GM23338 (cell line): ENCODE measurements around the gene CST3. TPM values are rescaled to one million over a fixed set of nuclear protein-coding genes. Genes with fewer than 3 reads are reported as not detected.

Experiments
- ATAC-seq: fragments of 200-7000 bp; cut with Tn5 transposase; 3 replicates; pipeline ENCODE4 v1.9.1; 2020
- DNase-seq: peaks from one replicate; pipeline ENCODE4 v3.0.0-alpha.2; 2015; ENCODE audit warnings: low spot score
- H2AFZ ChIP-seq: fragments of 200-600 bp; sonication (generic); 2 replicates; pipeline ENCODE4 v1.8.0; 2016; ENCODE audit warnings: antibody characterized with exemption, mild to moderate bottlenecking, moderate library complexity
- H3F3A ChIP-seq: fragments of 200-600 bp; sonication (generic); replicated peaks from 2 replicates; pipeline ENCODE4 v1.8.0; 2017; ENCODE audit warnings: antibody characterized with exemption, mixed run types, low read depth
- H3K27ac ChIP-seq: fragments of 200-600 bp; sonication (generic); 2 replicates; pipeline ENCODE4 v1.6.1; 2016; ENCODE audit warnings: low read depth
- H3K27me3 ChIP-seq: fragments of 200-600 bp; sonication (generic); 2 replicates; pipeline ENCODE4 v1.8.0; 2016; ENCODE audit warnings: mild to moderate bottlenecking, mixed run types, moderate library complexity; ENCODE audit not compliant: insufficient read depth
- H3K36me3 ChIP-seq: fragments of 200-600 bp; sonication (generic); 2 replicates; pipeline ENCODE4 v1.8.0; 2016; ENCODE audit warnings: mild to moderate bottlenecking; ENCODE audit not compliant: insufficient read depth
- H3K4me1 ChIP-seq: fragments of 200-600 bp; sonication (generic); 2 replicates; pipeline ENCODE4 v1.8.0; 2016; ENCODE audit warnings: mild to moderate bottlenecking, moderate library complexity; ENCODE audit not compliant: insufficient read depth
- H3K4me2 ChIP-seq: fragments of 200-600 bp; sonication (generic); 2 replicates; pipeline ENCODE4 v1.7.1; 2017; ENCODE audit warnings: mixed run types
- H3K4me3 ChIP-seq: fragments of 200-600 bp; sonication (generic); 2 replicates; pipeline ENCODE4 v1.6.1; 2016; ENCODE audit warnings: mixed run types
- H3K79me2 ChIP-seq: fragments of 200-600 bp; sonication (generic); replicated peaks from 2 replicates; pipeline ENCODE4 v1.8.0; 2017; ENCODE audit warnings: mild to moderate bottlenecking; ENCODE audit not compliant: insufficient read depth
- H3K9me2 ChIP-seq: fragments of 200-600 bp; sonication (generic); 2 replicates; pipeline ENCODE4 v1.8.0; 2017; ENCODE audit not compliant: insufficient read depth
- H4K20me1 ChIP-seq: fragments of 200-600 bp; sonication (generic); replicated peaks from 2 replicates; pipeline ENCODE4 v1.8.0; 2017; ENCODE audit warnings: mild to moderate bottlenecking; ENCODE audit not compliant: insufficient read depth
- H3K27ac Mint-ChIP-seq: 2 replicates; pipeline ENCODE4 v1.8.0; 2020; ENCODE audit warnings: inconsistent platforms, mild to moderate bottlenecking, moderate library complexity, mixed read lengths
- H3K27me3 Mint-ChIP-seq: 3 replicates; pipeline ENCODE4 v1.8.0; 2022; ENCODE audit warnings: low read depth, mild to moderate bottlenecking, moderate library complexity, mixed read lengths, inconsistent platforms; ENCODE audit not compliant: insufficient read depth, poor library complexity
- H3K36me3 Mint-ChIP-seq: 3 replicates; pipeline ENCODE4 v1.8.0; 2021; ENCODE audit warnings: low read depth, mild to moderate bottlenecking, inconsistent platforms, moderate library complexity, mixed read lengths
- H3K4me1 Mint-ChIP-seq: 3 replicates; pipeline ENCODE4 v1.8.0; 2020; ENCODE audit warnings: mild to moderate bottlenecking, inconsistent platforms, mixed read lengths
- H3K4me3 Mint-ChIP-seq: 3 replicates; pipeline ENCODE4 v1.8.0; 2021; ENCODE audit warnings: moderate library complexity, mild to moderate bottlenecking, inconsistent platforms, mixed read lengths
- H3K9me3 Mint-ChIP-seq: 3 replicates; pipeline ENCODE4 v1.8.0; 2020; ENCODE audit warnings: moderate library complexity, mild to moderate bottlenecking, inconsistent platforms, mixed read lengths
- CREB1 ChIP-seq: fragments of 250-450 bp; sonication (Bioruptor Pico); IDR thresholded peaks from 2 replicates; pipeline ENCODE4 v1.5.0; 2020; ENCODE audit warnings: low read depth, mild to moderate bottlenecking, moderate library complexity
- CTCF ChIP-seq, 2 experiments: fragments of 200-600 bp in 1 of 2; sonication (generic) in 1 of 2; conservative IDR thresholded peaks; 2 replicates each; pipeline versions ENCODE4 v1.5.1 to v1.6.1; 2016 to 2017; ENCODE audit warnings: antibody characterized with exemption in 2 of 2, low read depth in 2 of 2, mild to moderate bottlenecking in 2 of 2, moderate library complexity in 1 of 2
- EZH2 ChIP-seq: fragments of 200-600 bp; sonication (generic); IDR thresholded peaks from one replicate; pipeline ENCODE4 v1.8.0; 2017; ENCODE audit warnings: antibody characterized with exemption, mild to moderate bottlenecking, low read depth; ENCODE audit not compliant: unreplicated experiment
- EZH2phosphoT487 ChIP-seq: fragments of 200-600 bp; sonication (generic); IDR thresholded peaks from one replicate; pipeline ENCODE4 v1.8.1; 2018; ENCODE audit warnings: antibody characterized with exemption; ENCODE audit not compliant: unreplicated experiment
- JUNB ChIP-seq: IDR thresholded peaks from one replicate; pipeline ENCODE4 v1.6.1; 2016; ENCODE audit warnings: antibody characterized with exemption; ENCODE audit not compliant: unreplicated experiment
- NANOG ChIP-seq: IDR thresholded peaks from 2 replicates; pipeline ENCODE4 v1.6.1; 2016; ENCODE audit warnings: antibody characterized with exemption, borderline replicate concordance
- POLR2AphosphoS5 ChIP-seq: IDR thresholded peaks from 2 replicates; pipeline ENCODE4 v1.6.1; 2016; ENCODE audit warnings: antibody characterized with exemption, low read depth
- REST ChIP-seq: IDR thresholded peaks from one replicate; pipeline ENCODE4 v1.6.1; 2018; ENCODE audit warnings: antibody characterized with exemption; ENCODE audit not compliant: unreplicated experiment
- STAT1 ChIP-seq: IDR thresholded peaks from one replicate; pipeline ENCODE4 v1.6.1; 2016; ENCODE audit warnings: antibody characterized with exemption; ENCODE audit not compliant: unreplicated experiment
- ZNF114 ChIP-seq: fragments of 250-450 bp; sonication (Bioruptor Pico); IDR thresholded peaks from 2 replicates; pipeline ENCODE4 v1.5.0; 2020; ENCODE audit warnings: mild to moderate bottlenecking, moderate library complexity
- ZNF331 ChIP-seq: fragments of 250-450 bp; sonication (Bioruptor Pico); IDR thresholded peaks from 2 replicates; pipeline ENCODE4 v1.5.0; 2020; ENCODE audit warnings: low read depth, mild to moderate bottlenecking, moderate library complexity
- ZNF462 ChIP-seq: fragments of 250-450 bp; sonication (Bioruptor Pico); IDR thresholded peaks from 2 replicates; pipeline ENCODE4 v1.5.0; 2020; ENCODE audit warnings: mild to moderate bottlenecking, moderate library complexity
- polyA plus RNA-seq: library from polyadenylated mRNA; unstranded; fragments of >200 nt; fragmentation: Nextera tagmentation; extraction: Ambion mirVana; gene quantifications from 2 replicates; pipeline ENCODE4 v1.2.1, GENCODE V29; 2016
- total RNA-seq: library from RNA; depleted of rRNA; stranded (reverse); fragments of >200 nt; shearing (Covaris generic); gene quantifications from 2 replicates; pipeline ENCODE4 v1.2.3, GENCODE V29; 2014
- TF ChIP-seq, protein P1 (sequence below): IDR thresholded peaks from 2 replicates; pipeline ENCODE4 v1.6.1; 2016; ENCODE audit warnings: antibody characterized with exemption

Gene CST3
- total and polyA plus RNA-seq, 2 experiments from 2014 or later = 51.8 to 71.5 TPM

GRCh38 chr20:23614163-23614562, 23.6 kb downstream of the CST3 start:
- H2AFZ ChIP-seq = 0 out of 2 replicates have a peak overlapping the region, but pooled peaks have one; percentile 38
- Mint-ChIP-seq H3K4me1 (peaks cover 8% of the 10 kb centered on the region), H3K9me3 (no peaks in the 10 kb centered on the region), H3K36me3 (no peaks in the 10 kb centered on the region), H3K27ac (no peak overlapping the region), H3K27me3 (peaks cover 2% of the 10 kb centered on the region), H3K4me3 (no peak overlapping the region)
- no peaks in the 10 kb centered on the region for H4K20me1 ChIP-seq
- no peaks in the 10 kb centered on the region for H3F3A ChIP-seq
- H3K4me3 ChIP-seq = no peak overlapping the region
- no peak for DNase-seq
- H3K4me2 ChIP-seq = no peak overlapping the region
- no peaks in the 10 kb centered on the region for H3K27me3 ChIP-seq
- no peaks in the 10 kb centered on the region for H3K79me2 ChIP-seq
- no peak overlapping the region for H3K27ac ChIP-seq
- TF ChIP-seq EZH2phosphoT487 (no peak), ZNF114 (CRISPR knock-in tag) (no peak), CREB1 (CRISPR knock-in tag) (no peak), EZH2 (no peak), CTCF (conservative IDR thresholded peaks at IDR 0.05; ENCODE audit: low read depth in 2 of 2) (no peak), ZNF462 (CRISPR knock-in tag) (no peak), REST (no peak), STAT1 (no peak), JUNB (no peak), ZNF331 (CRISPR knock-in tag) (no peak), POLR2AphosphoS5 (no peak), NANOG (no peak)
- TF ChIP-seq, protein P1, sequence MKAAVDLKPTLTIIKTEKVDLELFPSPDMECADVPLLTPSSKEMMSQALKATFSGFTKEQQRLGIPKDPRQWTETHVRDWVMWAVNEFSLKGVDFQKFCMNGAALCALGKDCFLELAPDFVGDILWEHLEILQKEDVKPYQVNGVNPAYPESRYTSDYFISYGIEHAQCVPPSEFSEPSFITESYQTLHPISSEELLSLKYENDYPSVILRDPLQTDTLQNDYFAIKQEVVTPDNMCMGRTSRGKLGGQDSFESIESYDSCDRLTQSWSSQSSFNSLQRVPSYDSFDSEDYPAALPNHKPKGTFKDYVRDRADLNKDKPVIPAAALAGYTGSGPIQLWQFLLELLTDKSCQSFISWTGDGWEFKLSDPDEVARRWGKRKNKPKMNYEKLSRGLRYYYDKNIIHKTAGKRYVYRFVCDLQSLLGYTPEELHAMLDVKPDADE = no peak
- no peak for ATAC-seq
- H3K9me2 ChIP-seq = no peaks in the 10 kb centered on the region
- no peaks in the 10 kb centered on the region for H3K36me3 ChIP-seq
- 0 out of 2 replicates have a peak, but pooled peaks cover 6% of the 10 kb centered on the region for H3K4me1 ChIP-seq
